ENCODE results near the gene ZBTB46. TPM values are rescaled to one million over a fixed set of nuclear protein-coding genes. Genes with fewer than 3 reads are reported as not detected.

The ZBTB46 gene
- total RNA-seq, 1 experiment from 2014 or later, result 9.5 TPM

DNA sequence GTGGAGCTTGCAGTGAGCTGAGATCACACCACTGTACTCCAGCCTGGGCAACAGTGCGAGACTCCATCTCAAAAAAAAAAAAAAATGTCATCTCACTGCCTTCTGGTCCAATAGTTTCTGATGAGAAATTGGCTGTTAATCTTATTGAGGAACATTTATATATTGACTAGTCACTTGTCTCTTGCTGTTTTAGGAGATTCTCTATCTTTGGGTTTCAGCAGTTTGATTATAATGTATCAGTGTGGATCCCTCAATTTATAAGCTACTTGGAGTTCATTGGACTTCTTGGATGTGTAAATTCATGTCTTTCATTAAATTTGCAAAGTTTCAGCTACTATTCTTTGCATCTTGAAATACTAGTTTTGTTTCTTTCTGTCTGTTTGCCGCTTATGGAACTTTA lies 112.1 kb downstream of the ZBTB46 start:
- H3K4me3 ChIP-seq (ENCODE audit: low read depth, low read length), result no peak overlapping the region
- peaks cover 100% of the 10 kb centered on the region for H3K36me3 Mint-ChIP-seq (ENCODE audit: insufficient read depth, unreplicated experiment)
- peaks cover 38% of the 10 kb centered on the region for H3K9me3 ChIP-seq
- ChIA-PET CTCF (interaction anchor here (0.7 kb wide), 1 partner anchor 255 kb away, joined by 5 read pairs; no protein-coding TSS in a partner anchor), POLR2A (interaction anchor here (1.5 kb wide), 1 partner anchor 11 kb away, joined by 4 read pairs; the partner anchor contains the start of genes ARFRP1 and ZGPAT)
- H3K27me3 ChIP-seq (replicated peaks; ENCODE audit: control insufficient read depth, insufficient read depth, low read length), result no peaks in the 10 kb centered on the region
- H3K27me3 Mint-ChIP-seq (ENCODE audit: insufficient read depth, unreplicated experiment), result no peaks in the 10 kb centered on the region
- no peaks in the 10 kb centered on the region for H3K4me1 Mint-ChIP-seq (ENCODE audit: low read depth, unreplicated experiment)
- H3K9me3 Mint-ChIP-seq (ENCODE audit: unreplicated experiment), result peaks cover 21% of the 10 kb centered on the region
- H3K4me3 Mint-ChIP-seq (ENCODE audit: unreplicated experiment), result no peak overlapping the region
- BruUV-seq (replicated peaks), result no TSS peak
- TF ChIP-seq CTCF (IDR thresholded peaks at IDR 0.05; ENCODE audit: insufficient read depth in 1 of 2, low read depth in 1 of 2, low read length in 1 of 2, severe bottlenecking in 1 of 2, unreplicated experiment in 1 of 2), result no peak
- no peak for DNase-seq
- peaks cover 5% of the 10 kb centered on the region for H3K36me3 ChIP-seq (ENCODE audit: control insufficient read depth, insufficient read depth, low read length)
- no peak overlapping the region for H3K27ac Mint-ChIP-seq (ENCODE audit: unreplicated experiment)
- H3K4me1 ChIP-seq, result no peaks in the 10 kb centered on the region
- intact Hi-C loops (cut with micrococcal nuclease; ENCODE audit: unreplicated experiment), result no loop called here

DNA sequence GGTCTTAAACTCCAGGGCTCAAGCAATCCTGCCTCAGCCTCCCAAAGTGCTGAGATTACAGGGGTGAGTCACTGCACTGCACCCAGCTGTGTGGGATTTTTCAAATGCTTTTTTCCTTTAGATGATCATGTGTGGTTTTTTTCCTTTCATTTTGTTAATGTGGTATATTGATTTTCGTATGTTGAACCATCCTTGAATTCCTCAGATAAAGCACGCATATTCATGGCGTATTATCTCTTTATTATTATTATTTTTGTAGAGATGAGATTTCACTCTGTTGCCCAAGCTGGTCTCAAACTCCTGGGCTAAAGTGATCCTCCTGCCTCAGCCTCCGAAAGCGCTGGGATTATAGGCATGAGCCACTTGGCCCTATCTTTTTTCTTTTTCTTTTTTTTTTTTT lies 116.2 kb downstream of the ZBTB46 start:
- no peak for DNase-seq
- H3K9me3 ChIP-seq, result peaks cover 42% of the 10 kb centered on the region

GRCh38 chr20:63712191-63712590 lies 118.9 kb downstream of the ZBTB46 start:
- Mint-ChIP-seq H3K9me3 (ENCODE audit: unreplicated experiment) (peaks cover 16% of the 10 kb centered on the region), H3K36me3 (ENCODE audit: insufficient read depth, unreplicated experiment) (peaks cover 100% of the 10 kb centered on the region), H3K4me3 (ENCODE audit: unreplicated experiment) (no peak overlapping the region), H3K27ac (ENCODE audit: unreplicated experiment) (no peak overlapping the region), H3K27me3 (ENCODE audit: insufficient read depth, unreplicated experiment) (no peaks in the 10 kb centered on the region), H3K4me1 (ENCODE audit: low read depth, unreplicated experiment) (peaks cover 8% of the 10 kb centered on the region)
- peaks cover 14% of the 10 kb centered on the region for H3K36me3 ChIP-seq (ENCODE audit: control insufficient read depth, insufficient read depth, low read length)
- no peak for DNase-seq
- no peak for TF ChIP-seq CTCF (IDR thresholded peaks at IDR 0.05; ENCODE audit: insufficient read depth in 1 of 2, low read depth in 1 of 2, low read length in 1 of 2, severe bottlenecking in 1 of 2, unreplicated experiment in 1 of 2)
- POLR2A ChIA-PET, result no interaction called here
- intact Hi-C loops (cut with micrococcal nuclease; ENCODE audit: unreplicated experiment), result no loop called here
- H3K9me3 ChIP-seq, result peaks cover 23% of the 10 kb centered on the region
- H3K4me3 ChIP-seq (ENCODE audit: low read depth, low read length), result no peak overlapping the region
- BruUV-seq (replicated peaks), result no TSS peak
- peaks cover 8% of the 10 kb centered on the region; the same call in 1 of the 2 replicates for H3K4me1 ChIP-seq
- H3K27me3 ChIP-seq (replicated peaks; ENCODE audit: control insufficient read depth, insufficient read depth, low read length), result no peaks in the 10 kb centered on the region
- CTCF ChIA-PET, result no interaction called here

More for the DNA sequence above, 116.2 kb downstream of the ZBTB46 start:
- intact Hi-C loops (cut with micrococcal nuclease; ENCODE audit: unreplicated experiment), result no loop called here
- Mint-ChIP-seq H3K36me3 (ENCODE audit: insufficient read depth, unreplicated experiment) (peaks cover 100% of the 10 kb centered on the region), H3K27ac (ENCODE audit: unreplicated experiment) (no peak overlapping the region), H3K27me3 (ENCODE audit: insufficient read depth, unreplicated experiment) (no peaks in the 10 kb centered on the region), H3K9me3 (ENCODE audit: unreplicated experiment) (peaks cover 27% of the 10 kb centered on the region), H3K4me1 (ENCODE audit: low read depth, unreplicated experiment) (no peaks in the 10 kb centered on the region), H3K4me3 (ENCODE audit: unreplicated experiment) (no peak overlapping the region)
- Histone ChIP-seq H3K27me3 (replicated peaks; ENCODE audit: control insufficient read depth, insufficient read depth, low read length) (no peaks in the 10 kb centered on the region), H3K36me3 (ENCODE audit: control insufficient read depth, insufficient read depth, low read length) (peaks cover 13% of the 10 kb centered on the region), H3K4me3 (ENCODE audit: low read depth, low read length) (no peak overlapping the region), H3K4me1 (no peaks in the 10 kb centered on the region)
- BruUV-seq (replicated peaks), result no TSS peak
- CTCF ChIA-PET, result no interaction called here
- TF ChIP-seq CTCF (IDR thresholded peaks at IDR 0.05; ENCODE audit: insufficient read depth in 1 of 2, low read depth in 1 of 2, low read length in 1 of 2, severe bottlenecking in 1 of 2, unreplicated experiment in 1 of 2), result no peak
- POLR2A ChIA-PET, result no interaction called here

Measured in Caco-2 (cell line).